Measurements from ENCODE around the gene NKD2.
"Not testable (repeated sequence)": the region's sequence is repeated elsewhere in the genome, so short reads cannot be mapped to it uniquely, and the experiment has no call there.

The NKD2 gene

GRCh38 chr5:1060535-1060981 lies 52.0 kb downstream of the NKD2 start:
- Histone ChIP-seq H3K27me3 (replicated peaks) (no peaks in the 10 kb centered on the region), H3K27ac (no peak overlapping the region), H3K4me3 (ENCODE audit: low read depth, low read length) (no peak overlapping the region), H3K36me3 (replicated peaks) (no peaks in the 10 kb centered on the region)
- no peak for DNase-seq
- TF ChIP-seq, protein P1, sequence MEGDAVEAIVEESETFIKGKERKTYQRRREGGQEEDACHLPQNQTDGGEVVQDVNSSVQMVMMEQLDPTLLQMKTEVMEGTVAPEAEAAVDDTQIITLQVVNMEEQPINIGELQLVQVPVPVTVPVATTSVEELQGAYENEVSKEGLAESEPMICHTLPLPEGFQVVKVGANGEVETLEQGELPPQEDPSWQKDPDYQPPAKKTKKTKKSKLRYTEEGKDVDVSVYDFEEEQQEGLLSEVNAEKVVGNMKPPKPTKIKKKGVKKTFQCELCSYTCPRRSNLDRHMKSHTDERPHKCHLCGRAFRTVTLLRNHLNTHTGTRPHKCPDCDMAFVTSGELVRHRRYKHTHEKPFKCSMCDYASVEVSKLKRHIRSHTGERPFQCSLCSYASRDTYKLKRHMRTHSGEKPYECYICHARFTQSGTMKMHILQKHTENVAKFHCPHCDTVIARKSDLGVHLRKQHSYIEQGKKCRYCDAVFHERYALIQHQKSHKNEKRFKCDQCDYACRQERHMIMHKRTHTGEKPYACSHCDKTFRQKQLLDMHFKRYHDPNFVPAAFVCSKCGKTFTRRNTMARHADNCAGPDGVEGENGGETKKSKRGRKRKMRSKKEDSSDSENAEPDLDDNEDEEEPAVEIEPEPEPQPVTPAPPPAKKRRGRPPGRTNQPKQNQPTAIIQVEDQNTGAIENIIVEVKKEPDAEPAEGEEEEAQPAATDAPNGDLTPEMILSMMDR (IDR thresholded peaks at IDR 0.05; ENCODE audit: low read depth, low read length, missing control alignments): no peak
- in situ Hi-C loops (cut with HindIII; ENCODE audit: low pct_ligation_motif_present, low sequenced_read_pairs): no loop called here

DNA sequence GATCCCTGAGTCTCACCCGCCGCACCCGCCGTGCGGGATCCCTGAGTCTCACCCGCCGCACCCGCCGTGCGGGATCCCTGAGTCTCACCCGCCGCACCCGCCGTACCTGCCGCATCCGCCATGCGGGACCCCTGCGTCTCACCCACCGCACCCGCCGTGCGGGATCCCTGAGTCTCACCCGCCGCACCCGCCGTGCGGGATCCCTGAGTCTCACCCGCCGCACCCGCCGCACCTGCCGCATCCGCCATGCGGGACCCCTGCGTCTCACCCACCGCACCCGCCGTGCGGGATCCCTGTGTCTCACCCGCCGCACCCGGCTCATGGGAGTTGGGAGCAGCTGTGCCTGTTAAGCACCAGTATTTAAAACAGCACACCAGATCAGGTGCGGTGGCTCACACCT lies 52.7 kb downstream of the NKD2 start:
- H3K4me3 ChIP-seq (ENCODE audit: low read depth, low read length); H3K36me3 ChIP-seq (replicated peaks); H3K27ac ChIP-seq; in situ Hi-C loops (cut with HindIII; ENCODE audit: low pct_ligation_motif_present, low sequenced_read_pairs); DNase-seq; H3K27me3 ChIP-seq (replicated peaks): not testable (repeated sequence)

DNA sequence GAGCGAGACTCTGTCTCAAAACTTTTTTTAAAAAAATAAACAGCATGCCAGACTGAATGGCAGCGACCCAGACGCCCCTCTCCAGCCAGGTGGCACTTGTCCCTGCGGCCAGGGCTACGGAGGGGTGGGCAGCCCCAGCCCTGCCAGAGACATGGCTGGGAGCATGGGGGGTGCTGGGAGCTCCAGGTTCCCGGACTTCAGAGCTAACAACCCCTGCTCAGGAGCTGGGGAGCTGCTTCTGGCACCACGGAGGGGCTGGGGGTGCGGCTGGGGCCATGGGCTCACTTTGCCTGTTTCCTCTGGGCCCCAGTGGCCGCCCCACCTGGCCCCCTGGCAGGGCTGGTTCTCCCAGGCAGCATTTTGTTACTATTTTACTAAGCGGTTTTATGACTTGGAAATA lies 53.3 kb downstream of the NKD2 start:
- Histone ChIP-seq H3K4me3 (ENCODE audit: low read depth, low read length) (no peak overlapping the region), H3K27me3 (replicated peaks) (no peaks in the 10 kb centered on the region), H3K36me3 (replicated peaks) (no peaks in the 10 kb centered on the region), H3K27ac (no peak overlapping the region)
- DNase-seq: no peak
- TF ChIP-seq, protein P1 (IDR thresholded peaks at IDR 0.05; ENCODE audit: low read depth, low read length, missing control alignments): no peak
- in situ Hi-C loops (cut with HindIII; ENCODE audit: low pct_ligation_motif_present, low sequenced_read_pairs): no loop called here

GRCh38 chr5:1062761-1063568 lies 54.4 kb downstream of the NKD2 start:
- Histone ChIP-seq H3K27me3 (replicated peaks) (no peaks in the 10 kb centered on the region), H3K36me3 (replicated peaks) (no peaks in the 10 kb centered on the region), H3K27ac (no peak overlapping the region), H3K4me3 (ENCODE audit: low read depth, low read length) (no peak overlapping the region)
- in situ Hi-C loops (cut with HindIII; ENCODE audit: low pct_ligation_motif_present, low sequenced_read_pairs): no loop called here
- DNase-seq: no peak
- TF ChIP-seq, protein P1 (IDR thresholded peaks at IDR 0.05; ENCODE audit: low read depth, low read length, missing control alignments): no peak

DNA sequence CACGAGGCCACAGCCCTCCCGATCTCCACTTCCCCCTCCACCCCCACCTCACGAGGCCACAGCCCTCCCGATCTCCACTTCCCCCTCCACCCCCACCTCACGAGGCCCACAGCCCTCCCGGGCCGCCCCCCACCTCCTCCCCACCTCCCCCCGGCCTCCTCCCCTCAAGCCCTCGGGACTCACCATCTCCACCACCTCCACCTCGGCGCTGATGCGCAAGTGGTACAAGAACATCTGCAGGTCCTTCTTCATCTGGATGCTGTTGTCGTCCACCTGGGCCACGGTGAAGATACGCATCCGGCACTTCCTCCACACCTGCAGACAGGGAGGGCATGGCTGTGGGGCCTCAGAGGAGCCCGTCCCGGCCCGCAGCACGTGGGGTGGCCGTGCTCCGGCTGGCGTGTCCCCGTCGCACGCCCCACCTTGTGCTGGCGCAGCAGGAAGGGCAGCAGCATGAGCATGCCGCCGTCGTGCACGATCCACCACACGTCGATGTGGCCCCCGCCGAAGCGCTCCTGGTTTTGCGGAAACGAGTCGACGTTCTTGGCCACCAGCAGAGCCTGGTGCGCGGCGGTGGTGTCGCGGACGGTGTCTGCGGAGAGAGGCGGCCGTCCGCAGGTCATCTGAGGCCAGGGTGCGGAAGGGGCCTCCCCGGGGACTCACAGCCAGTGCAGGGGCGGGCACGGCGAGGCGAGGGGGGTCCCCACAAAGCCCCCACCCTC lies 55.2 kb downstream of the NKD2 start:
- TF ChIP-seq, protein P1 (IDR thresholded peaks at IDR 0.05; ENCODE audit: low read depth, low read length, missing control alignments): no peak
- H3K36me3 ChIP-seq (replicated peaks): no peaks in the 10 kb centered on the region
- no peaks in the 10 kb centered on the region for H3K27me3 ChIP-seq (replicated peaks)
- in situ Hi-C loops (cut with HindIII; ENCODE audit: low pct_ligation_motif_present, low sequenced_read_pairs): no loop called here
- no peak for DNase-seq
- no peak overlapping the region for H3K4me3 ChIP-seq (ENCODE audit: low read depth, low read length)
- no peak overlapping the region for H3K27ac ChIP-seq

DNA sequence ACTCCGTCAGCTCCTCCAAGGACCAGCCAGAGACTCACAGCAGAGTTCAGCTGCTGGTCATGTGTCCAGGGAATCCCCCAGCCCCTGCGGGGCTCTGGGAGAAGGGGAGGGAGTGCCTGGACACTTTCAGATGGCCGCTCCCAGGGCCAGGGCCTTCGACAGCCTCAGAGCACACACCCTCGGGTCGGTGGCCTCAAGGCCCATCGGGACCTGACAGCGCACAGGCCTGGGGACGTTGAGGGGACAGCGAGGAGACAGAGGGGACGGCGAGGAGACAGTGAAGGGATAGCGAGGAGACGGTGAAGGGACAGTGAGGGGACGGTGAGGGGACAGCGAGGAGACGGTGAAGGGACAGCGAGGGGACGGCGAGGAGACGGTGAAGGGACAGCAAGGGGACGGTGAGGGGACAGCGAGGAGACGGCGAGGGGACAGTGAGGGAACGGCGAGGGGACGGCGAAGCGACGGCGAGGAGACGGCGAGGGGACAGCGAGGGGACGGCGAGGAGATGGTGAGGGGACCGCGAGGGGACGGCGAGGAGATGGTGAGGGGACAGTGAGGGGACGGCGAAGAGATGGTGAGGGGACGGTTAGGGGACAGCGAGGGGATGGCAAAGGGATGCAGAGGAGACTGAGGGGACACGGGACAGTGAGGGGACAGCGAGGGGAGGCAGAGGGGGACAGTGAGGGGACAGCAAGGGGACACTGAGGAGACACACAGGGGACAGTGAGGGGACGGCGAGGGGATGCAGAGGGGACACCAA lies 56.0 kb downstream of the NKD2 start:
- no peak overlapping the region for H3K4me3 ChIP-seq (ENCODE audit: low read depth, low read length)
- H3K27ac ChIP-seq: no peak overlapping the region
- no peak for DNase-seq
- TF ChIP-seq, protein P1 (IDR thresholded peaks at IDR 0.05; ENCODE audit: low read depth, low read length, missing control alignments): no peak
- in situ Hi-C loops (cut with HindIII; ENCODE audit: low pct_ligation_motif_present, low sequenced_read_pairs): no loop called here
- no peaks in the 10 kb centered on the region for H3K27me3 ChIP-seq (replicated peaks)
- H3K36me3 ChIP-seq (replicated peaks): no peaks in the 10 kb centered on the region
